ENCODE results near the gene SMIM45.

GRCh38 chr22:41939981-41940831, 11.7 kb upstream of the SMIM45 start:
- TF ChIP-seq CTCF (IDR thresholded peaks at IDR 0.05; ENCODE audit: poor library complexity, severe bottlenecking) (no peak), POLR2AphosphoS5 (IDR thresholded peaks at IDR 0.05) (no peak), RAD21 (conservative IDR thresholded peaks at IDR 0.05) (no peak)

All from neural cell (in vitro differentiated cells).